Activated T-cell treated with anti-CD3 and anti-CD28 coated beads for 24 hours (primary cell): ENCODE data around the gene CRTC1.

ENCODE experiments used
- DNase-seq: peaks from one replicate; pipeline ENCODE4 v3.0.0-alpha.2; 2020; ENCODE audit warnings: low read depth

The CRTC1 gene

DNA sequence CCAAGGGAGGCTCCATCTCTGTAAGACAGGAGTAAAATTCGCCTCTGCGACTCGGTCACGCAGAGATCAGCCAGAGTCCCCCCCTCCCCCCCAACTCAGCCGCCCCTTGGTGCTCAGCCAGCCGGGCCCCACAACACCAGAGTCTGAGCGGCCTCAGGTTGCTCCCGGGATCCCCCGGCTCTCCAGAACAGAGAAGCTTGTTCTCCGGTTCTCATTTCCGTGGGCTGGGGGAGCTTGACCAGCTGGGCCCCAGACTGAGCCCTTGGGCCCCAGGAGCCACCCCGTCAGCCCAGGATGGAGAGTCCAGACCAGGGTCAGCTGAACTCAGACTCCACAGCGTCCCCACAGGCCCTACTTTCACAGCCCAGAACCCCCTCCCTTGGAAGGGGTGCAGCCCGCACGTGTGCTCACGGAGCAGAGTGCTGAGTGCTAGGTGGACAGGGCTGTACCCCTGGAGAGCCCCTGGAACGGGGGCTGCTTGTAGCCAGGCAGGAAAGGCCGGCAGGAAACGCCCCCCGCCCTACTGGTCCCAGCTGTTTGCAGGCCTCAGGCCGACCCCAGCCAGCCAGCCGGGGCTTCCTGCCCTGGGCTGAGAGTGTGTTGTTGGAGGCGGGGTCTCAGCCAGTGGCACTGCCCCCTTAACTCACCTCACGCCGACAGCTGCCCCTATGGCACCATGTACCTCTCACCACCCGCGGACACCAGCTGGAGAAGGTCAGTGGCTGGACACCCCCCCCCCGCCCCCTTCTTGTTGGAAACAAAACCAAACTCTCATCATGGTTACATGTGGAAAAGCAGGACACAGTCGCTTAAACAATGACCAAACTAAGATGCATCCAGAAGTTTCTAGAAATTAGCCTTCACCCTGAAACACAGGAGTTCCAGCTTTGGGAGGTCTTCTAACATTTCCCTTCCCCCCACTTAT, 63.2 kb downstream of the CRTC1 start:
- DNase-seq: no peak

DNA sequence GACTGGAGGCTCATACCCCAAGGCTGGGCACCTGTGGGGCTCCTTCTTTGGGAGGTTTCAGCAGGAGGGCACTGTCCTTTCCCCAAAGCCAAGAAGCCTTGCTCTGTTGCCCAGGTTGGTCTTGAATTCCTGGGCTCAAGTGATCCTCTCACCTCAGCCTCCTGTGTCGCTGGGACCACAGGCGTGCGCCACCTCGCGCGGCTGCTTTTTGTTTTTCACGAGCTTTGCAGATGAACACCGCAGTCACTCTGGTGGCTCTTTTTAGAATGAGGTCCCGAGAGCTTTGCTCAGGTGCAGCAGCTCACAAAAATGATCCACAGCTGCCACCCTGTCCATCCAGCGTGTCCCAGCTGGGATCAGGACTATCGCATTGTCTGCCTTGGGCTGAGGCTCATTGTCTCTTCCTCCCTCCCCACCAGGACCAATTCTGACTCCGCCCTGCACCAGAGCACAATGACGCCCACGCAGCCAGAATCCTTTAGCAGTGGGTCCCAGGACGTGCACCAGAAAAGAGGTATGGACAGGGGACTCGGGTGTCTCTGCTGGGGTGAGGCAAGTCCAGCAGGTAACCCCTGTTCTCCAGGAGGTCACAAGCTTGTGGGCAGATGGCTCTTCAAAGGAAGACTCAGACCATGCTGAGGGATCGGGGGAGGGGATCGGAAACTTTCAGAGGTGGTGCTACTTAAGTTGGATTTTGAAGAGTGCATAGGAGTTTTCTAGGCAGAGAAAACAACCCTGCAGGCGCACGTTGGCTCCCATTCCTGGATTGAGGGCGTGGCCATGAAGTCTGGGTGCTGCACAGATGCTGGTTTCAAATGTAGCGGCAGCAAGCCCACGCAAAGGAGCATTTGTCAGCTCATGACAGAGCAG, 66.1 kb downstream of the CRTC1 start:
- no peak for DNase-seq

DNA sequence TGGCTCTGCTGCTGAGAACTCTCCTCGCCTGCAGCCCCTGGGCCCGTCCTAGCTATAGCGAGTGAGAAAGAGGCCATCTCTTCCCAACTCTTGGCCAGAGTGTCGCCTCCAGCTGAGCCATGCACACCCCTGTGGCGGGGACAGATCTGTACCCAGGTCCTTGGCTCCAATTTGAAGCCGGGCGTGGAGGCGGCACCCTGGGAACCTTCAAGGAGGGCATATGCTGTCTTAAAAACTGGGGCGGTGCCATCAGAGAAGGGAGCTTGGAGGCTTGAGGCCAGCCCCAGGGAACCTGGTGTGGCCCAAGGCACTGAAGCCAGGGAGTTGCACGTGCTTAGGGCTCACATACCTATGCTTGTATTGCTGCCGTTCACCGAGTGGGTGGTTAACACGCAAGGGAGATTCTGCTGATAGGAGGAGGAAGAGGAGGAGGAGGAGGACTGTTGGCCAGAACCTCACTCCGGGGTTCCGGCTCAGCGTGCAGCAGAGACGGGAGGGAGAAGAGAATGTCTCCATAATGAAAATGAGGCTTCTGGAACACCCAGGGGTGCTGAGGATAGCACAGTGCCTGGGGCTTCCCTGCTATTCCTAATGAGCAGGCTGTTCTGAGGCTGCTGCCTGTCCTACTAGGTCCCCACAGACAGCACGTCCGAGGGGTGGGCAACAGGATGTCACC, 67.0 kb downstream of the CRTC1 start:
- no peak for DNase-seq

- no peak for DNase-seq
These were observed 68.1 kb downstream of the CRTC1 start for GRCh38 chr19:18751571-18751970.

GRCh38 chr19:18754501-18754900, 71.0 kb downstream of the CRTC1 start:
- DNase-seq: no peak

DNA sequence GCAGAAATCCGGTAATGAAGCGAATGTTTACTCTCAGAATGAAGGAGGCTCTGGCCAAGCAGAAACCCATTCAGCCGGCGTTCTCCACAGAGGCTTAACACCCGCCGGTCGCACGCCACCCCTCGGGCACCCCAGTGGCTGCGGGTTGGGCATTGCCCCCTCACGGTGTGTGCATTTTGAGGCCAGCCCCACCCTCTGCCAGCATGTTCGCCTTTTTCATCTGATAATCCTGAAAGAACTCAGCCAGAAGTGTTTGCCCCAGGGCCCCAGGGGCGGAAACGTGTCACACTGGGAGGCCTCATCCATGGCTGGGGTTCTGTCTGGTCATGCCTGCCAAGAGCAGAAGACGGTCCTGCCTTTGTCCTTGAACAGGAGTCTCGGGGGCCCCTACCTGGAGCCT, 73.4 kb downstream of the CRTC1 start:
- no peak for DNase-seq

- no peak for DNase-seq
These were observed 76.0 kb downstream of the CRTC1 start for GRCh38 chr19:18759304-18759994.

- DNase-seq: no peak
These were observed 76.5 kb downstream of the CRTC1 start for GRCh38 chr19:18759995-18760426.

DNA sequence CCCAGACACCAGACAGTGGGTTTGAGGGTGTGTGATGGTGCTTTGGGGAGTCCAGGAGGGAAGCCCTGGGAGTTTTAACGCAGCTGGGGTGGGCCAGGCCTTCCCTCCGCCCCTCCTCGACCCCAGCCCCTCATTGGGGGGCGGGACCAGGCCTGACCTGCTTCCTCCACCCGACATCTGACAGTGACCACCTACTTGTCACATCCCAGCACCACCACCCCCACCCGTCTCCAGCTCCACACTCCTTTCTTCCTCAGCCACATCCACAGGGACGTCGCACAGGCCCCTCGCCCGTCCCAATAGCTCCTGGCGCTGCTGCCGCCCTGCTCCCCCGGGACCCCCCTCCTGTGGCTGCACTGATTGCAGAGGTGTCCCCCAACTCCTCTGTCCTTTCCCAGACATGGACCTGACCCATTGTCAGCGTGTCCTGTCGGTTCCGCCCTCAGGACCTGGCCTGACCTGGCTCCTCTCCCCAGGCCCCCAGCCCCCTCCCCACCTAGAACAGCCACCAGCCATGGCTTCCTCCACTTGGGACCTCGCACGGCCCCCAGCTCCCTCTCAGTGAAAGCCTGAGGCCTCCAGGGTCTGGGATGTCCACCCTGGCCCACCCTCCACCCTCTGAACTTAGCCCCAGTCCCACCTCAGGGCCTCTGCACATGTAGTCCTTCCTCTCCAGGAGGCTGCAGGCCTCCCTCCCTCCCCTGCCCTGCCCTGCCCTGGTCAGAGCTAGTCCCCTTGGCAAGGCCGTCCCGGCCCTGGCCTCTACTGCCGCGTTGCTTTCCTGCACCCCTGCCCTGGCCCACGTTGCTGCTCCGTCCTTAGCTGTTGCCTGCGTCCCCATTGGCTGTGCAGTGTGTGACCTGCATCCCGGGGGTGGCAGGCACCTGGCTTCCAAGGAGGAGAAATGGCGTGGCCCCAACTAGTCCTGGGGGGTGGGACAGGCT, 77.2 kb downstream of the CRTC1 start:
- no peak for DNase-seq

GRCh38 chr19:18761531-18762110, 78.1 kb downstream of the CRTC1 start:
- no peak for DNase-seq

DNA sequence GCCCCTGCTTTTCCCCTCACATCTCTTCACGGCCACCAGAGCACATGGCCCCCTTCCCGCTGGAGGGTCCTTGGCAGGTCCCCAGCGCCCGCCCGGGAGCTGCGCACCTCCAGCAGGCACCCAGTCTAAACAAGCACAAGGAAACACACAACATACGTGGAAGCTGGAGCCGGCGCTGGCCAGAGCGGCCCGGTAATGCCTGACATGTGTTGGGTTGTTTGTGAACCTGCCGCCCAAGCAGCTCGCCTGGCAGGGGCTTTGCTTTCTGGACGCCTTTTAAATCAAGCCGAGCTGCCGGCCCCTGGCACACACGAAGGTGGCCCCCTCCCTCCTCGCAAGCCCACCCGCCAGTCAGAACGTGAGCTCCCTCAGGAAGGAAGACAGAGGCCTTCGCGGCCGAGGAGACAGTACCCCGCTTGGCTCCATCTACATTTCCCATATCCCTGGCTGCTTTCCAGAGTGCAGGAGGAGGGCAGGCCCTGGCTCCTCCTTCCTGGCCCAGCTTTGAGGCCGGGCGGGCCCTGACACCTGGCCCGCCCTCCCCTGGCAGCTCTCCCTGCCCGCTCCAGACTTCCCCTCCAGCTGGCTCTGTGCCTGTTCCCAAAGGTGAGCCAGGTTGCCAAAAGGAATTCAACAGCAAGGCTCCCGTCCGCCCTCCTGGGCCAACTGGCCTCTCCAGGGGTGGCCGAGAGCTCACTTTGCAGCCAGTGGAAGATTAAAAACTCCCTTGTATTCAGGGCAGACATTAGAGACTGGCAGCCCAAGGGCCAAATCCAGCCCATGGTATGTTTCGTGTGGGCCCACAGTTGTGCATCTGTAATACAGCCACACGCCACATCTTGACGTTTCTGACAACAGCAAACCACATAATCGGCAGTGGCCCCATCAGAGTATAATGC, 78.9 kb downstream of the CRTC1 start:
- no peak for DNase-seq

- no peak for DNase-seq
These were observed 80.5 kb downstream of the CRTC1 start for GRCh38 chr19:18763674-18764590.

GRCh38 chr19:18764591-18765051, 81.1 kb downstream of the CRTC1 start:
- DNase-seq: no peak

- no peak for DNase-seq
These were observed 81.7 kb downstream of the CRTC1 start for GRCh38 chr19:18765224-18765623.

GRCh38 chr19:18768046-18768771, 84.7 kb downstream of the CRTC1 start:
- no peak for DNase-seq

DNA sequence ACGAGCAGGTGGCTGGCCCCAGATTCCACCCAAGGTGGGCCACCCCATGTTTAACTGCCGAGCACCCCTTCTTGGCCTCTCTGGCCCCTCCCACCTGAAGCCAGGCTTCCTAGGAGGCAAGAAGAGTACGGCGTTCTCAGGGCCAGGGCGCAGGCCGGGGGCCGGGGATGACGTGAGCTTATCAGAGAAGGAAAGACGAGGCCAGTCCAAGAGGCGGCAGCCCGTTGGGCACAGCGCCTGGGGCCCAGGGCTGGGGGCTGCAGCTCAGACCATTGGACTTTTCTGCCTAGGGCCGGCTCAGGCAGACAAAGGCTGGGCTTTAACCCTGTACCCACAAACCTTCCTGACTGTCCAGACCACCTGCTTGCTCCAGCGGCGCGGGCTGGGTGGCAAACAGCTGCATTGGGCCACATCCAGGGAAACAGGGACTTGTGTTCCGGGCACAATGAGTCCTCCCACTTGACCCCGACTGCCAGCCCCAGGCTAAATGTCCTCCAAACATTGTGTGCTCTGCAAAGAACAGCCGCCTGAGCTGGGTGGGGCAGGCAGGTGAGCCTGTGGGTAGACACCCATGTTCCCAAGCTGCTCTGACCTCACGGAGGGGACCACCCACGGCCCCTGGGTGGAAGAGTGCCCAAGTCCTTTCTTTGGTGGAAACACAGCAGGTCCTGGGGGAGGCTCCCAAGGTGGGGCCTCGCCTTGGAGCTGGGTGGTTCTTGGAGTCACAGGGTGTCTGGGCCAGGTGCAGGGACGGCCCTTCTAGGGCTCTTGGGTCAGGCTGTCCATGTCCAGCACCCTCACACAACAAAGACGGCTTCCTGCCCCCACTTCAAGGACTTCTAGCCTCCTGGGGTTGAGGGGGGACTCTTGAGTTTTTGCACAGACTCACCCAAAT, 85.8 kb downstream of the CRTC1 start:
- DNase-seq: no peak
